ENCODE measurements around the gene ABL1. TPM values are rescaled to one million over a fixed set of nuclear protein-coding genes. Genes with fewer than 3 reads are reported as not detected.

Gene ABL1
- total RNA-seq, 2 donors from 2014 or later: 62.8 to 123 TPM

- no peak for ATAC-seq (ENCODE audit: insufficient number of reproducible peaks, low FRiP score, low read depth)
- H3K4me3 ChIP-seq: no peak overlapping the region
- peaks cover 33% of the 10 kb centered on the region for H3K36me3 ChIP-seq
- DNase-seq (ENCODE audit: low spot score): no peak
- peaks cover 6 to 55% of the 10 kb centered on the region in 2 donors for H3K4me1 ChIP-seq (ENCODE audit: control insufficient read depth in 1 of 2, low read depth in 2 of 2)
- no peak for TF ChIP-seq CTCF (IDR thresholded peaks at IDR 0.05)
- H3K27me3 ChIP-seq (replicated peaks; ENCODE audit: insufficient read depth): no peaks in the 10 kb centered on the region
- H3K27ac ChIP-seq: peak overlapping the region; percentile 20 to 35
- no peaks in the 10 kb centered on the region for H3K9me3 ChIP-seq
These were observed 37.5 kb downstream of the ABL1 start for GRCh38 chr9:130872508-130872907.

GRCh38 chr9:130872912-130873503, 38.0 kb downstream of the ABL1 start:
- no peak for DNase-seq (ENCODE audit: low spot score)
- TF ChIP-seq CTCF (IDR thresholded peaks at IDR 0.05): no peak
- Histone ChIP-seq H3K4me3 (no peak overlapping the region), H3K27me3 (replicated peaks; ENCODE audit: insufficient read depth) (no peaks in the 10 kb centered on the region), H3K9me3 (no peaks in the 10 kb centered on the region), H3K4me1 (ENCODE audit: control insufficient read depth in 1 of 2, low read depth in 2 of 2) (peaks cover 6 to 51% of the 10 kb centered on the region in 2 donors), H3K36me3 (peaks cover 34% of the 10 kb centered on the region), H3K27ac (peak overlapping the region; percentile 20 to 35)
- ATAC-seq (ENCODE audit: insufficient number of reproducible peaks, low FRiP score, low read depth): no peak

- peaks cover 43% of the 10 kb centered on the region for H3K36me3 ChIP-seq
- H3K4me1 ChIP-seq (ENCODE audit: control insufficient read depth in 1 of 2, low read depth in 2 of 2): peaks cover 6 to 44% of the 10 kb centered on the region in 2 donors
- no peaks in the 10 kb centered on the region for H3K9me3 ChIP-seq
- no peak for ATAC-seq (ENCODE audit: insufficient number of reproducible peaks, low FRiP score, low read depth)
- no peak overlapping the region for H3K4me3 ChIP-seq
- TF ChIP-seq CTCF (IDR thresholded peaks at IDR 0.05): no peak
- peak overlapping the region; percentile 3 to 35 for H3K27ac ChIP-seq
- no peak for DNase-seq (ENCODE audit: low spot score)
- no peaks in the 10 kb centered on the region for H3K27me3 ChIP-seq (replicated peaks; ENCODE audit: insufficient read depth)
These were observed 38.9 kb downstream of the ABL1 start for GRCh38 chr9:130873966-130874365.

- DNase-seq (ENCODE audit: low spot score) (no peak), ATAC-seq (ENCODE audit: insufficient number of reproducible peaks, low FRiP score, low read depth) (no peak)
- no peak for TF ChIP-seq CTCF (IDR thresholded peaks at IDR 0.05)
- peak overlapping the region in 1 of 2 donors; percentile 35 for H3K27ac ChIP-seq
- no peak overlapping the region for H3K4me3 ChIP-seq
- no peaks in the 10 kb centered on the region for H3K27me3 ChIP-seq (replicated peaks; ENCODE audit: insufficient read depth)
- no peaks in the 10 kb centered on the region for H3K9me3 ChIP-seq
- H3K36me3 ChIP-seq: peaks cover 51% of the 10 kb centered on the region
- H3K4me1 ChIP-seq (ENCODE audit: control insufficient read depth in 1 of 2, low read depth in 2 of 2): peaks cover 6 to 36% of the 10 kb centered on the region in 2 donors
These were observed 39.7 kb downstream of the ABL1 start for GRCh38 chr9:130874783-130875182.

GRCh38 chr9:130877300-130877699, 42.2 kb downstream of the ABL1 start:
- Histone ChIP-seq H3K9me3 (no peaks in the 10 kb centered on the region), H3K4me3 (no peak overlapping the region), H3K4me1 (ENCODE audit: control insufficient read depth in 1 of 2, low read depth in 2 of 2) (peaks cover 6 to 19% of the 10 kb centered on the region in 2 donors), H3K27ac (no peak overlapping the region), H3K36me3 (peaks cover 70% of the 10 kb centered on the region), H3K27me3 (replicated peaks; ENCODE audit: insufficient read depth) (no peaks in the 10 kb centered on the region)
- no peak for TF ChIP-seq CTCF (IDR thresholded peaks at IDR 0.05)
- no peak for DNase-seq (ENCODE audit: low spot score)
- no peak for ATAC-seq (ENCODE audit: insufficient number of reproducible peaks, low FRiP score, low read depth)
